Upper lobe of right lung (tissue), 1 donor: ENCODE results near the gene BIRC2. TPM values are rescaled to one million over a fixed set of nuclear protein-coding genes. Genes with fewer than 3 reads are reported as not detected.

Experiments
- ATAC-seq: fragments of 200-7000 bp; cut with Tn5 transposase; one replicate; pipeline ENCODE4 v1.9.1; 2020; ENCODE audit warnings: mild to moderate bottlenecking, moderate library complexity
- DNase-seq: peaks from one replicate; pipeline ENCODE4 v3.0.0-alpha.2; 2020
- H3K27ac ChIP-seq: fragments of 200-600 bp; one replicate; pipeline ENCODE4 v1.8.0; 2022
- H3K27me3 ChIP-seq: fragments of 200-600 bp; one replicate; pipeline ENCODE4 v1.8.0; 2022; ENCODE audit warnings: mild to moderate bottlenecking
- H3K36me3 ChIP-seq: fragments of 200-600 bp; one replicate; pipeline ENCODE4 v1.8.0; 2022
- H3K4me1 ChIP-seq: fragments of 200-600 bp; one replicate; pipeline ENCODE4 v1.8.0; 2022
- H3K4me3 ChIP-seq: fragments of 200-600 bp; one replicate; pipeline ENCODE4 v1.8.0; 2022; ENCODE audit warnings: mild to moderate bottlenecking
- H3K9me3 ChIP-seq: fragments of 200-600 bp; one replicate; pipeline ENCODE4 v1.8.0; 2022
- intact Hi-C: fragments of 100-400 bp; cut with DNase I; formaldehyde crosslinking; loops from one replicate; pipeline ENCODE4 v1.11.0; 2022
- total RNA-seq: library from RNA; stranded (reverse); fragmentation: NEBNext Ultra II Directional; extraction: Animal tissue kit (Norgen Biotek cat#: 25700); gene quantifications from one replicate; pipeline ENCODE4 v1.2.1, GENCODE V29; 2021
- TF ChIP-seq, protein P1 (sequence below): fragments of 200-600 bp; IDR thresholded peaks from one replicate; pipeline ENCODE4 v1.8.0; 2022; ENCODE audit warnings: antibody characterized with exemption
- donor health status: DM: no; HTN: yes; CAD: no; lungs with severe emphysema.

BIRC2 gene
- total RNA-seq, 1 donor from 2014 or later: 44.1 TPM

DNA sequence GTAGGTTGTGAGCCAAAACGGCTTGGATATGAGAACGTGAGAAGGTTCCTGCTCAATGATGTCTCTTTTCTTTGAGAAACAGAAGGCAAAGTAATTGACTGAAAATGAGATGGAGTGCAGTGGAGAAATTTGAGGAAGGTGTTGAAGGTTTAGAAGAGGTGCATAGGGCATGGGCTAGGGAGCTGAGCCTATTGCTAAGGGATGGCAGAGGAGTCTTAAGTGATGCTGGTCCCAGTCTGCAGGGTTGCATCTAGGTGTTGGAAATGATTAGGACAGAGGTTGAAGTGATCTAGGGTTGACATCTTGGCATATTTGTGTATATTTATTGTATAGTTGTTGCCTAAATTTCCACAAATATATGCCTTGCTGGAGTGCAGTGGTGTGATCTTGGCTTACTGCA is 27.5 kb upstream of the BIRC2 start:
- DNase-seq (no peak), ATAC-seq (no peak)
- TF ChIP-seq, protein P1, sequence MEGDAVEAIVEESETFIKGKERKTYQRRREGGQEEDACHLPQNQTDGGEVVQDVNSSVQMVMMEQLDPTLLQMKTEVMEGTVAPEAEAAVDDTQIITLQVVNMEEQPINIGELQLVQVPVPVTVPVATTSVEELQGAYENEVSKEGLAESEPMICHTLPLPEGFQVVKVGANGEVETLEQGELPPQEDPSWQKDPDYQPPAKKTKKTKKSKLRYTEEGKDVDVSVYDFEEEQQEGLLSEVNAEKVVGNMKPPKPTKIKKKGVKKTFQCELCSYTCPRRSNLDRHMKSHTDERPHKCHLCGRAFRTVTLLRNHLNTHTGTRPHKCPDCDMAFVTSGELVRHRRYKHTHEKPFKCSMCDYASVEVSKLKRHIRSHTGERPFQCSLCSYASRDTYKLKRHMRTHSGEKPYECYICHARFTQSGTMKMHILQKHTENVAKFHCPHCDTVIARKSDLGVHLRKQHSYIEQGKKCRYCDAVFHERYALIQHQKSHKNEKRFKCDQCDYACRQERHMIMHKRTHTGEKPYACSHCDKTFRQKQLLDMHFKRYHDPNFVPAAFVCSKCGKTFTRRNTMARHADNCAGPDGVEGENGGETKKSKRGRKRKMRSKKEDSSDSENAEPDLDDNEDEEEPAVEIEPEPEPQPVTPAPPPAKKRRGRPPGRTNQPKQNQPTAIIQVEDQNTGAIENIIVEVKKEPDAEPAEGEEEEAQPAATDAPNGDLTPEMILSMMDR: no peak
- no peaks in the 10 kb centered on the region for H3K36me3 ChIP-seq
- intact Hi-C loops: no loop called here
- H3K4me1 ChIP-seq: peaks cover 28% of the 10 kb centered on the region
- no peaks in the 10 kb centered on the region for H3K9me3 ChIP-seq
- no peaks in the 10 kb centered on the region for H3K27me3 ChIP-seq
- peak overlapping the region; percentile 60 for H3K4me3 ChIP-seq
- peak overlapping the region; percentile 66 for H3K27ac ChIP-seq

DNA sequence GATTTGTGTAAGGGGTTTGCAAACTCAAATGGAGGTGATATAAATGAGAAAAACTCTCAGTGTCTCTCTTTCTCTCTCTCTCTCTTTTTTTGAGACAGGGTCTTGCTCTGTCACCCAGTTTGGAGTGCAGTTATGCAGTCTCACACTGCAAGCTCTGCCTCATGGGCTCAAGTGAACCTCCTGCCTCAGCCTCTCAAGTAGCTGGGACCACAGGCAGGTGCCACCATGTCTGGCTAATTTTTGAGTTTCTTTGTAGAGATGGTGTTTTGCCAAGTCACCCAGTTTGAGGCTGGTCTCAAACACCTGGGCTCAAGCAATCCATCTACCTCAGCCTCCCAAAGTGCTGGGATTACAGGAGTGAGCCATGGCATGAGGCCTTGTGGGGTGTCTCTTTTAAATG is 26.8 kb upstream of the BIRC2 start:
- H3K4me3 ChIP-seq: no peak overlapping the region

DNA sequence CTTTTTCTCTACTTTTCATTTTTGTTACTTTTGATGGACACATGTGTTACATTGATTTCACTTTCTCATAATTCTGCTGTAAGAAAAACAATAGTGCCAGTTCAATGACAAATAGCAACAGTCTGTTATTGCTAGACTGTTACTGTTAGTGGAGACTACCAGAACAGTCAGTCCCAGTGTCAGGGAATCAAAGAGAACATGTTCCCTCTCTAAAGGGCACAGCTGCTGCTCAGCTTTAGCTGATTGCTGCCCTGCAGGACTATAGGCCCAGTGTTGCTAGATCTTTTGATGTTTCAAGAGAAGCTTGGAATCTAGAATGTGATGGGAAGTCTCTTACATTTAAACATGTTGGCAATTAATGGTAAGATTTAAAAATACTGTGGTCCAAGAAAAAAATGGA is 26.3 kb upstream of the BIRC2 start:
- intact Hi-C loops: no loop called here
- ATAC-seq (no peak), DNase-seq (no peak)
- H3K27ac ChIP-seq: peak overlapping the region; percentile 66
- no peaks in the 10 kb centered on the region for H3K36me3 ChIP-seq
- no peaks in the 10 kb centered on the region for H3K27me3 ChIP-seq
- no peak overlapping the region for H3K4me3 ChIP-seq
- TF ChIP-seq, protein P1: no peak
- H3K9me3 ChIP-seq: no peaks in the 10 kb centered on the region
- peaks cover 28% of the 10 kb centered on the region for H3K4me1 ChIP-seq

More for the DNA sequence above, 26.8 kb upstream of the BIRC2 start:
- Histone ChIP-seq H3K9me3 (no peaks in the 10 kb centered on the region), H3K27me3 (no peaks in the 10 kb centered on the region), H3K27ac (peak overlapping the region; percentile 66), H3K4me1 (peaks cover 28% of the 10 kb centered on the region), H3K36me3 (no peaks in the 10 kb centered on the region)
- TF ChIP-seq, protein P1: no peak
- intact Hi-C loops: no loop called here
- ATAC-seq (no peak), DNase-seq (no peak)

DNA sequence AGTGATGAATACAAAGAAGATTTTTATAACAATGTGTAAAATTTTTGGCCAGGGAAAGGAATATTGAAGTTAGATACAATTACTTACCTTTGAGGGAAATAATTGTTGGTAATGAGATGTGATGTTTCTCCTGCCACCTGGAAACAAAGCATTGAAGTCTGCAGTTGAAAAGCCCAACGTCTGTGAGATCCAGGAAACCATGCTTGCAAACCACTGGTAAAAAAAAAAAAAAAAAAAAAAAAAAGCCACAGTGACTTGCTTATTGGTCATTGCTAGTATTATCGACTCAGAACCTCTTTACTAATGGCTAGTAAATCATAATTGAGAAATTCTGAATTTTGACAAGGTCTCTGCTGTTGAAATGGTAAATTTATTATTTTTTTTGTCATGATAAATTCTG is 24.5 kb upstream of the BIRC2 start:
- H3K27me3 ChIP-seq: no peaks in the 10 kb centered on the region
- H3K4me3 ChIP-seq: no peak overlapping the region
- ATAC-seq (no peak), DNase-seq (no peak)
- TF ChIP-seq, protein P1: no peak
- intact Hi-C loops: no loop called here
- H3K4me1 ChIP-seq: peaks cover 20% of the 10 kb centered on the region
- H3K9me3 ChIP-seq: no peaks in the 10 kb centered on the region
- no peak overlapping the region for H3K27ac ChIP-seq
- H3K36me3 ChIP-seq: peaks cover 9% of the 10 kb centered on the region

DNA sequence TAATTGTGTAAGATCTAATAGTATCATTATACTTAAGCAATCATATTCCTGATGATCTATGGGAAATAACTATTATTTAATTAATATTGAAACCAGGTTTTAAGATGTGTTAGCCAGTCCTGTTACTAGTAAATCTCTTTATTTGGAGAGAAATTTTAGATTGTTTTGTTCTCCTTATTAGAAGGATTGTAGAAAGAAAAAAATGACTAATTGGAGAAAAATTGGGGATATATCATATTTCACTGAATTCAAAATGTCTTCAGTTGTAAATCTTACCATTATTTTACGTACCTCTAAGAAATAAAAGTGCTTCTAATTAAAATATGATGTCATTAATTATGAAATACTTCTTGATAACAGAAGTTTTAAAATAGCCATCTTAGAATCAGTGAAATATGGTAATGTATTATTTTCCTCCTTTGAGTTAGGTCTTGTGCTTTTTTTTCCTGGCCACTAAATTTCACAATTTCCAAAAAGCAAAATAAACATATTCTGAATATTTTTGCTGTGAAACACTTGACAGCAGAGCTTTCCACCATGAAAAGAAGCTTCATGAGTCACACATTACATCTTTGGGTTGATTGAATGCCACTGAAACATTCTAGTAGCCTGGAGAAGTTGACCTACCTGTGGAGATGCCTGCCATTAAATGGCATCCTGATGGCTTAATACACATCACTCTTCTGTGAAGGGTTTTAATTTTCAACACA is 23.3 kb upstream of the BIRC2 start:
- Histone ChIP-seq H3K4me3 (no peak overlapping the region), H3K27me3 (no peaks in the 10 kb centered on the region), H3K36me3 (peaks cover 21% of the 10 kb centered on the region), H3K27ac (no peak overlapping the region), H3K9me3 (no peaks in the 10 kb centered on the region), H3K4me1 (peaks cover 12% of the 10 kb centered on the region)
- ATAC-seq (no peak), DNase-seq (no peak)
- intact Hi-C loops: no loop called here
- TF ChIP-seq, protein P1: no peak

DNA sequence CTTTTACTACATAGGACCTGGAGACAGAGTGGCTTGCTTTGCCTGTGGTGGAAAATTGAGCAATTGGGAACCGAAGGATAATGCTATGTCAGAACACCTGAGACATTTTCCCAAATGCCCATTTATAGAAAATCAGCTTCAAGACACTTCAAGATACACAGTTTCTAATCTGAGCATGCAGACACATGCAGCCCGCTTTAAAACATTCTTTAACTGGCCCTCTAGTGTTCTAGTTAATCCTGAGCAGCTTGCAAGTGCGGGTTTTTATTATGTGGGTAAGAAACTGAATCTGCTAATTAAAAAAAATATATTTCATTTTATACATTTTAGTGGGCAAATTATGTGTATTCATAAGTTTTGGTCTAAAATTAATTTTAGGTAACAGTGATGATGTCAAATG is 21.9 kb upstream of the BIRC2 start:
- Histone ChIP-seq H3K27me3 (no peaks in the 10 kb centered on the region), H3K4me3 (no peak overlapping the region), H3K9me3 (no peaks in the 10 kb centered on the region), H3K27ac (no peak overlapping the region), H3K4me1 (peaks cover 4% of the 10 kb centered on the region), H3K36me3 (peaks cover 35% of the 10 kb centered on the region)
- TF ChIP-seq, protein P1: no peak
- intact Hi-C loops: no loop called here
- DNase-seq: no peak
- ATAC-seq: no peak
